AG04449 (cell line): Measurements from ENCODE around the gene ARHGAP4.

Source experiments
- CTCF ChIA-PET: fragments of 350-600 bp; formaldehyde crosslinking; extraction: SDS; loops from one replicate; lab custom pipeline; 2021; ENCODE audit warnings: antibody characterized with exemption; lab: Yijun Ruan, JAX
- POLR2A ChIA-PET: fragments of 400-600, 350-600 bp; formaldehyde crosslinking; extraction: SDS; loops from one replicate; lab custom pipeline; 2020; ENCODE audit warnings: antibody characterized with exemption, inconsistent platforms; lab: Yijun Ruan, JAX
- DNase-seq: peaks from one replicate; pipeline ENCODE4 v3.0.0-alpha.2; 2010; ENCODE audit warnings: low read depth, low spot score
- H3K4me3 ChIP-seq: 2 replicates; pipeline ENCODE4 v1.5.1; 2011; ENCODE audit warnings: low read depth, mild to moderate bottlenecking, control low read depth, low read length
- CTCF ChIP-seq: IDR thresholded peaks from one replicate; pipeline ENCODE4 v1.5.1; 2011; ENCODE audit warnings: mild to moderate bottlenecking, moderate library complexity, low read length, control low read depth, inconsistent platforms; ENCODE audit not compliant: insufficient read depth; ENCODE audit errors: missing control alignments

The ARHGAP4 gene

DNA sequence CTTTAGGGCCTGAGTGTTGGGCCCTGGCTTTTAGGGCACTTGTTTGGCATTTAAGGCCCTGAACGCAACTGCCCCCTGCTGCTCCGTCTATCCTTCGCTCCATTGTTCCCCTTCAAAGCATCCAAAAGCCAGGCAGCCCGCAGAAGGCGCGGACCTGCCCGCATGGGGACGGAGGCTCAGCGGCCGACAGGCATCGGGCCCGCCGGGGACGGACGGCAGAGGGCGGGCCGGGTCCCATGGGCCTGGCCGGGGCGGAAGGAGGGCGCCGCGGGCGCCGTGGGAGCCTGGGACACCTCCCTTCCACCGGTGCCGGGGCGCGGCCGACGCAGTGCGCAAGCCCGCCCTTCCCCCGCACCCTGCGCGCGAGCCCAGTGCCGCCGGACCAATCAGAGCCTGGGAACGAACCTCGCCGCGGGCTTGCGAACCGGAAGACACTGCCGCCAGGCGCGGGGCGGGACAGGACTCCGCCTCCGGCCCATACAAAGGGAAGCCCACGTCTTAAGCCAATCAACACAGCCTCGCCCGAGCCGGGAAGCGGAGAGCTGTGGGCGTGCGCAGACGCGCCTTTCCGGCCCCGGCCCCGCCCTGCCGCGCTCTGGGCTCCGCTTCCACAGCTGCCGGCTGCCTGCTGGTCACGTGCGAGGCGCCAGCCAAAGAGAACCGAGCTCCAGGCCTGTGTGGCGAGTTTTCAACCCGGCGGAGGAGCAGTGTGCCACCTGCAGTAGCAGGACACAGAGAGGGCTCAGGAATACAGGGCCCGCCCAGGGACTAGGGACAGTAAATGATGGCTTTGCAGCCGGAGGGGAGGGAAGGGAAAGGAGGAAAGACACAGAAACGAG, 2.1 kb upstream of the ARHGAP4 start:
- no peak for TF ChIP-seq CTCF
- peak; percentile 83 for DNase-seq
- CTCF ChIA-PET, result interaction anchor here (0.7 to 2.7 kb wide), 8 partner anchors 11 to 472 kb away, joined by 3 to 8 read pairs (median 4); no protein-coding TSS in a partner anchor
- POLR2A ChIA-PET, result interaction anchor here (0.6 to 2.0 kb wide), 5 partner anchors 17 to 162 kb away, joined by 3 to 9 read pairs (median 3); partner anchors contain the start of genes IDH3G and SSR4
- peak overlapping the region; percentile 62 for H3K4me3 ChIP-seq

DNA sequence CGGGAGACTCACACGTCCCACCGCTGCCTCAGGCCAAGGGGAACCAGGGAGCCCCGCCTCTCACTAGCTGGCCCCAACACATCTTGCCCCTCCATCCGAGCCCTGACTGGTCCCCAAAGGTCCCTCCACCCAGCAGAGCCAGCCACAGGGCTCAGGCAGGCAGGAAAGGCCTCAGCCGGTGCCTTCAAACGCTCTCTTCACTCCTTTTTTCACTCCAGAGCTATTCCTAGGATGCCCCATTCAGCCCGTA, 1.5 kb upstream of the ARHGAP4 start:
- no peak for TF ChIP-seq CTCF
- ChIA-PET CTCF (interaction anchor here (0.7 to 6.6 kb wide), 6 partner anchors 10 to 472 kb away, joined by 3 to 84 read pairs (median 6); partner anchors contain the start of gene RENBP), POLR2A (interaction anchor here (0.8 to 2.0 kb wide), 3 partner anchors 43 to 161 kb away, joined by 3 to 9 read pairs (median 3); no protein-coding TSS in a partner anchor)
- peak overlapping the region; percentile 62 for H3K4me3 ChIP-seq
- no peak for DNase-seq

- no peak for TF ChIP-seq CTCF
- ChIA-PET CTCF (interaction anchor here (0.7 to 6.6 kb wide), 8 partner anchors 10 to 473 kb away, joined by 3 to 84 read pairs (median 6); partner anchors contain the start of genes HCFC1, IDH3G, PLXNB3 and RENBP), POLR2A (interaction anchor here (0.7 to 2.0 kb wide), 4 partner anchors 43 to 161 kb away, joined by 3 to 9 read pairs (median 3); no protein-coding TSS in a partner anchor)
- no peak for DNase-seq
- peak overlapping the region; percentile 62 for H3K4me3 ChIP-seq
These were observed 1.0 kb upstream of the ARHGAP4 start for GRCh38 chrX:153926858-153927671.

- ChIA-PET POLR2A (interaction anchor here (0.7 kb wide), 1 partner anchor 69 kb away, joined by 3 read pairs; no protein-coding TSS in a partner anchor), CTCF (interaction anchor here (1.3 to 6.6 kb wide), 7 partner anchors 9 to 163 kb away, joined by 3 to 84 read pairs (median 7); partner anchors contain the start of genes HCFC1, IDH3G, PLXNB3 and RENBP)
- no peak for TF ChIP-seq CTCF
- H3K4me3 ChIP-seq, result no peak overlapping the region
- no peak for DNase-seq
These were observed 441 bp upstream of the ARHGAP4 start for GRCh38 chrX:153926552-153926857.

- TF ChIP-seq CTCF, result no peak
- H3K4me3 ChIP-seq, result no peak overlapping the region
- POLR2A ChIA-PET, result interaction anchor here (0.6 kb wide), 1 partner anchor 8 kb away, joined by 3 read pairs; no protein-coding TSS in a partner anchor
- DNase-seq, result no peak
- CTCF ChIA-PET, result interaction anchor here (2.8 to 6.6 kb wide), 4 partner anchors 14 to 162 kb away, joined by 7 to 84 read pairs (median 20); partner anchors contain the start of genes HCFC1, PLXNB3 and RENBP
These were observed 701 bp downstream of the ARHGAP4 start for GRCh38 chrX:153925387-153925738.
